Choroid plexus epithelial cell (primary cell): ENCODE data around the gene GJA3.
A peak's percentile ranks its signal among the peaks of the same experiment; 100 is the strongest.

Experiments
- DNase-seq: peaks from one replicate; pipeline ENCODE4 v3.0.0-alpha.2; 2010; ENCODE audit warnings: low read depth
- H3K4me3 ChIP-seq: 2 replicates; pipeline ENCODE4 v1.5.1; 2011; ENCODE audit warnings: low read depth, mild to moderate bottlenecking, control low read depth, low read length, moderate library complexity
- CTCF ChIP-seq: conservative IDR thresholded peaks from 2 replicates; pipeline ENCODE4 v1.5.1; 2011; ENCODE audit warnings: low read depth, mild to moderate bottlenecking, control low read depth, inconsistent platforms, low read length, moderate library complexity

Gene GJA3

GRCh38 chr13:20181188-20181587 lies 20.3 kb upstream of the GJA3 start:
- no peak overlapping the region for H3K4me3 ChIP-seq
- DNase-seq, result no peak
- TF ChIP-seq CTCF, result no peak

- DNase-seq, result no peak
- no peak for TF ChIP-seq CTCF
- H3K4me3 ChIP-seq, result no peak overlapping the region
Measured at GRCh38 chr13:20178156-20178555, 17.3 kb upstream of the GJA3 start.

GRCh38 chr13:20177049-20177831 lies 16.4 kb upstream of the GJA3 start:
- TF ChIP-seq CTCF, result no peak
- no peak for DNase-seq
- no peak overlapping the region for H3K4me3 ChIP-seq

GRCh38 chr13:20175907-20176652 lies 15.2 kb upstream of the GJA3 start:
- no peak for DNase-seq
- TF ChIP-seq CTCF, result no peak
- no peak overlapping the region for H3K4me3 ChIP-seq

- no peak for DNase-seq
- no peak for TF ChIP-seq CTCF
- no peak overlapping the region for H3K4me3 ChIP-seq
Measured at GRCh38 chr13:20175406-20175794, 14.5 kb upstream of the GJA3 start.

- peak overlapping the region; percentile 36 for H3K4me3 ChIP-seq
- no peak for TF ChIP-seq CTCF
- peak; percentile 86 for DNase-seq
Measured at GRCh38 chr13:20174656-20175405, 14.0 kb upstream of the GJA3 start.
